Measurements from ENCODE around the gene PNMA1.
A peak's percentile ranks its signal among the peaks of the same experiment; 100 is the strongest.

PNMA1 gene

DNA sequence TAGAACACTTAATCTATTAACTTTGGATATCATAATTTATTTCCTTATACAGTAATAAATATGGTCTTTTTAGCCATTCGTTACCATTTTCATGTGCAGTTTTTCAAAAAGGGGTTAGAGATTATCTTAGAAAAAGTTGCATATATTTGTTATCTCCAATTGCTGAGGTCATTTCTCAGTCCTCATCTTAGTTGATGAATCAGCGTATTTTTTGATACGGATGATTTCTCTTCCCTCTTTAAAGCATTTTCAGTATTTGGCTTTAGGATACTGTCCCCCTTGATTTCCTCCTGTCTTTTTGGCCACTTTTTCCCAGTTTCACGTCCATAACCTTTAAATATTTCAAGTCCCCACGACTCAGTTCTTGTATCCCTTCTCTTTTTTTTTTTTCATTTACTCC, 47.6 kb downstream of the PNMA1 start:
- TF ChIP-seq, protein P1, sequence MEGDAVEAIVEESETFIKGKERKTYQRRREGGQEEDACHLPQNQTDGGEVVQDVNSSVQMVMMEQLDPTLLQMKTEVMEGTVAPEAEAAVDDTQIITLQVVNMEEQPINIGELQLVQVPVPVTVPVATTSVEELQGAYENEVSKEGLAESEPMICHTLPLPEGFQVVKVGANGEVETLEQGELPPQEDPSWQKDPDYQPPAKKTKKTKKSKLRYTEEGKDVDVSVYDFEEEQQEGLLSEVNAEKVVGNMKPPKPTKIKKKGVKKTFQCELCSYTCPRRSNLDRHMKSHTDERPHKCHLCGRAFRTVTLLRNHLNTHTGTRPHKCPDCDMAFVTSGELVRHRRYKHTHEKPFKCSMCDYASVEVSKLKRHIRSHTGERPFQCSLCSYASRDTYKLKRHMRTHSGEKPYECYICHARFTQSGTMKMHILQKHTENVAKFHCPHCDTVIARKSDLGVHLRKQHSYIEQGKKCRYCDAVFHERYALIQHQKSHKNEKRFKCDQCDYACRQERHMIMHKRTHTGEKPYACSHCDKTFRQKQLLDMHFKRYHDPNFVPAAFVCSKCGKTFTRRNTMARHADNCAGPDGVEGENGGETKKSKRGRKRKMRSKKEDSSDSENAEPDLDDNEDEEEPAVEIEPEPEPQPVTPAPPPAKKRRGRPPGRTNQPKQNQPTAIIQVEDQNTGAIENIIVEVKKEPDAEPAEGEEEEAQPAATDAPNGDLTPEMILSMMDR (conservative IDR thresholded peaks at IDR 0.05): no peak
- H3K27ac ChIP-seq: no peak overlapping the region

GRCh38 chr14:73665130-73665529, 49.1 kb downstream of the PNMA1 start:
- TF ChIP-seq, protein P1 (conservative IDR thresholded peaks at IDR 0.05): no peak
- H3K27ac ChIP-seq: no peak overlapping the region

- H3K27ac ChIP-seq: peak overlapping the region; percentile 96; the same call in 1 of the 2 replicates
- TF ChIP-seq, protein P1 (conservative IDR thresholded peaks at IDR 0.05): no peak
Measured at GRCh38 chr14:73663548-73664212, 50.5 kb downstream of the PNMA1 start.

DNA sequence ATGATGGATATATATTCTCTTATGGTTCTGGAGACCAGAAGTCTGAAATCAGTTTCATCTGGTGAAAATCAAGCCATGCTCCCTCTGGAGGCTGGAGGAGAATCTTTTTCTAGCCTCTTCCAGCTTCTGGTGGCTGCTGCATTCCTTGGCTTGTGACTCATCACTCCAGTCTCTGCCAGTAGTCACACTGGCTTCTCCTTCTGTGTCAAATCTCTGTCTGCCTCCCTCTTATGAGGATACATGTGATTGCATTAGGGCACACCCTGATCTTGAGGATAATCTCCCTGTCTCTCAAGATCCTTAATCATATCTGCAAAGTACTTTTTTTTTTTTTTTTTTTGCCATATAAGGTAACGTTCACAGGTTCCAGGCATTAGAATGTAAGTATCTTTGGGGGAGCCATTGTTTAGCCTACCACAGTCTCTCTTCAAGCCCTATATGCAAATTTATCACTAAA, 51.7 kb downstream of the PNMA1 start:
- TF ChIP-seq, protein P1 (conservative IDR thresholded peaks at IDR 0.05): peak; percentile 43
- H3K27ac ChIP-seq: peak overlapping the region; percentile 96

DNA sequence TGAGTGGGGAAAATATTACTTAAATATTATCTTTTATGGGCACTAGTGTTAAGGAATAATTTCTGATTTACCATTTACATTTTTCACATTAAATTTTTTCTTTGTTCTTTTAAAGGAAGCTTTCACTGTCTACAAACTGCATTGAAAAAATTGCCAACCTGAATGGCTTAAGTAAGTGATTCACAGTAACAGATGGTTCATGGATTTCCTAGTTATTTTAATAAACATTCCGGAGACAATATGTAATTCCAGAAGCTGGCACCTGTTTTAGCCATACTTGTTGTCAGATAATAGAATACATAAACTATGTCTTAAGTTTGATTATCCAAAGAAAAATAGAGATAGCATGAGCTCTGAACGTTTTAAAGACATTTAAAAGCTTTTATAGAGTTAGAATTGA, 52.3 kb downstream of the PNMA1 start:
- TF ChIP-seq, protein P1 (conservative IDR thresholded peaks at IDR 0.05): no peak
- peak overlapping the region; percentile 96 for H3K27ac ChIP-seq

Measured in VCaP (cell line).